ENCODE measurements around the gene TAS2R60. TPM values are rescaled to one million over a fixed set of nuclear protein-coding genes. Genes with fewer than 3 reads are reported as not detected.

TAS2R60 gene
- polyA plus RNA-seq, 1 donor from 2014 or later = not detected

DNA sequence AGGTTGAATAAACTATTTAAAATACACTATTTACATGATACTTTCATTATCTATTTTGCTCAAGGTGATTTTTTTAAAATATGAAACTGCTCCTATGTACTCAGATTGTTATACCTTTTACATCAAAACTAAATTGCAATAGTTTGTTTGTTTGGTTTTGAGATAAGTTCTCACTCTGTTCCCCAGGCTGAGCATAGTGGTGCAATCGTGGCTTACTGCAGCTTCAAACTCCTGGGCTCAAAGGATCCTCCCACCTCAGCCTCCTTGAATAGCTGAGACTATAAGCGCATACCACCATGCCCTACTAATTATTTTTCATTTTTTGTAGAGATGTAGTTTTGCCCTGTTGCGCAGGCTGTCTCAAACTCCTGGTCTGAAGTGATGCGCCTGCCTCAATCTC lies 12.7 kb downstream of the TAS2R60 start:
- Histone ChIP-seq H3K9ac (ENCODE audit: low read length) (no peak overlapping the region), H3K27ac (ENCODE audit: low read length) (no peak overlapping the region), H3K4me2 (ENCODE audit: low read length) (no peak overlapping the region), H3K9me2 (ENCODE audit: insufficient read depth, low read length) (no peaks in the 10 kb centered on the region), H3F3A (ENCODE audit: insufficient read depth, low read length, poor library complexity, severe bottlenecking) (no peaks in the 10 kb centered on the region), H3K36me3 (ENCODE audit: insufficient read depth, low read length) (no peaks in the 10 kb centered on the region), H4K20me1 (ENCODE audit: insufficient read depth) (no peaks in the 10 kb centered on the region), H2AFZ (ENCODE audit: low read depth, low read length) (no peak overlapping the region), H3K9me3 (ENCODE audit: low read length) (no peaks in the 10 kb centered on the region), H3K27me3 (ENCODE audit: insufficient read depth, low read depth, low read length) (no peaks in the 10 kb centered on the region), H3K4me3 (ENCODE audit: low read length) (no peak overlapping the region), H3K79me2 (replicated peaks; ENCODE audit: insufficient read depth, low read length) (no peaks in the 10 kb centered on the region)
- TF ChIP-seq, protein P1, sequence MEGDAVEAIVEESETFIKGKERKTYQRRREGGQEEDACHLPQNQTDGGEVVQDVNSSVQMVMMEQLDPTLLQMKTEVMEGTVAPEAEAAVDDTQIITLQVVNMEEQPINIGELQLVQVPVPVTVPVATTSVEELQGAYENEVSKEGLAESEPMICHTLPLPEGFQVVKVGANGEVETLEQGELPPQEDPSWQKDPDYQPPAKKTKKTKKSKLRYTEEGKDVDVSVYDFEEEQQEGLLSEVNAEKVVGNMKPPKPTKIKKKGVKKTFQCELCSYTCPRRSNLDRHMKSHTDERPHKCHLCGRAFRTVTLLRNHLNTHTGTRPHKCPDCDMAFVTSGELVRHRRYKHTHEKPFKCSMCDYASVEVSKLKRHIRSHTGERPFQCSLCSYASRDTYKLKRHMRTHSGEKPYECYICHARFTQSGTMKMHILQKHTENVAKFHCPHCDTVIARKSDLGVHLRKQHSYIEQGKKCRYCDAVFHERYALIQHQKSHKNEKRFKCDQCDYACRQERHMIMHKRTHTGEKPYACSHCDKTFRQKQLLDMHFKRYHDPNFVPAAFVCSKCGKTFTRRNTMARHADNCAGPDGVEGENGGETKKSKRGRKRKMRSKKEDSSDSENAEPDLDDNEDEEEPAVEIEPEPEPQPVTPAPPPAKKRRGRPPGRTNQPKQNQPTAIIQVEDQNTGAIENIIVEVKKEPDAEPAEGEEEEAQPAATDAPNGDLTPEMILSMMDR (IDR thresholded peaks at IDR 0.05; ENCODE audit: poor library complexity, severe bottlenecking) = no peak
- TF ChIP-seq TAF1 (IDR thresholded peaks at IDR 0.05; ENCODE audit: low read depth) (no peak), SMC3 (conservative IDR thresholded peaks at IDR 0.05; ENCODE audit: poor library complexity) (no peak), POLR2AphosphoS5 (IDR thresholded peaks at IDR 0.05) (no peak), EZH2 (IDR thresholded peaks at IDR 0.05; ENCODE audit: borderline replicate concordance, insufficient read depth, low read length, poor library complexity, severe bottlenecking) (no peak), RAD21 (conservative IDR thresholded peaks at IDR 0.05) (no peak), MXI1 (conservative IDR thresholded peaks at IDR 0.05; ENCODE audit: poor library complexity, severe bottlenecking) (no peak), EP300 (conservative IDR thresholded peaks at IDR 0.05; ENCODE audit: poor library complexity, severe bottlenecking) (no peak)
- TF ChIP-seq, protein P2, sequence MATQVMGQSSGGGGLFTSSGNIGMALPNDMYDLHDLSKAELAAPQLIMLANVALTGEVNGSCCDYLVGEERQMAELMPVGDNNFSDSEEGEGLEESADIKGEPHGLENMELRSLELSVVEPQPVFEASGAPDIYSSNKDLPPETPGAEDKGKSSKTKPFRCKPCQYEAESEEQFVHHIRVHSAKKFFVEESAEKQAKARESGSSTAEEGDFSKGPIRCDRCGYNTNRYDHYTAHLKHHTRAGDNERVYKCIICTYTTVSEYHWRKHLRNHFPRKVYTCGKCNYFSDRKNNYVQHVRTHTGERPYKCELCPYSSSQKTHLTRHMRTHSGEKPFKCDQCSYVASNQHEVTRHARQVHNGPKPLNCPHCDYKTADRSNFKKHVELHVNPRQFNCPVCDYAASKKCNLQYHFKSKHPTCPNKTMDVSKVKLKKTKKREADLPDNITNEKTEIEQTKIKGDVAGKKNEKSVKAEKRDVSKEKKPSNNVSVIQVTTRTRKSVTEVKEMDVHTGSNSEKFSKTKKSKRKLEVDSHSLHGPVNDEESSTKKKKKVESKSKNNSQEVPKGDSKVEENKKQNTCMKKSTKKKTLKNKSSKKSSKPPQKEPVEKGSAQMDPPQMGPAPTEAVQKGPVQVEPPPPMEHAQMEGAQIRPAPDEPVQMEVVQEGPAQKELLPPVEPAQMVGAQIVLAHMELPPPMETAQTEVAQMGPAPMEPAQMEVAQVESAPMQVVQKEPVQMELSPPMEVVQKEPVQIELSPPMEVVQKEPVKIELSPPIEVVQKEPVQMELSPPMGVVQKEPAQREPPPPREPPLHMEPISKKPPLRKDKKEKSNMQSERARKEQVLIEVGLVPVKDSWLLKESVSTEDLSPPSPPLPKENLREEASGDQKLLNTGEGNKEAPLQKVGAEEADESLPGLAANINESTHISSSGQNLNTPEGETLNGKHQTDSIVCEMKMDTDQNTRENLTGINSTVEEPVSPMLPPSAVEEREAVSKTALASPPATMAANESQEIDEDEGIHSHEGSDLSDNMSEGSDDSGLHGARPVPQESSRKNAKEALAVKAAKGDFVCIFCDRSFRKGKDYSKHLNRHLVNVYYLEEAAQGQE (IDR thresholded peaks at IDR 0.05; ENCODE audit: borderline replicate concordance) = no peak

DNA sequence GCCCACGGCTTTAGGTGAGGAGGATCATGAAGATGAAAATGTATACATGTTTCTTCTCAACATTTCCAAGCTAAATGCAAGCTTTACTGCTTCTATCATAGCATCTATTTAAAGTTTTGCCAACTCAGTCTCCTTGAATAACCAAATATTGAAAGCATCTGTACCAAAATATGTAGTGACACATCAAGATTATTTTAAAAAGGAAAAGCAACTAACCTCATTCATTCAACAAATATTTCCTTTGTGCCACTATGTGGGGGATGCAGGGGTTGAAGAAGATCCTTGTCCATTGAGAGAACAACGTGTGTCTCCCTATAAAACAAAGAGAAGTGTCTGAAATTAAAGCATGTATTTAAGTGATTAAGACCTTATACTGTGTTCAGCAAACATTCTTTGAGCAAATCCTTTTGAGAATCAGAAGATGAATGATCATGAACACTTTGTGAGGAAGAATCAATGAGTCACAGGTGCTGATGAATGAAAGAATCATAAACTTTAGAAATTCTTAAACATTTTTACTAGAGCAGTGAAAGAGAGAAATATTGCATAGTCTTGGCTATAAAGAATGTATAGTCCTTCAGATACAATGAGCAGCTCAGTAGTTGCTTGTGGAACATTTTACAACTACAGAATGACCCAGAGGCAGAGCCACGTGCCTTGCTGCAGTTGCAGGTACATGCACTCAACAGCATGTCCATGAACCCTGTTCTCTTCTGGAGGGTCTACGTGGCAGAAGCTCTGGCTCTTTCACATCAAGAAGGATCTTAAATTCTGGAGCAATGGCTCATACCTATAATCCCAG lies 13.9 kb downstream of the TAS2R60 start:
- no peak overlapping the region for H3K9ac ChIP-seq (ENCODE audit: low read length)
- H2AFZ ChIP-seq (ENCODE audit: low read depth, low read length) = no peak overlapping the region

More for the DNA sequence above, 13.9 kb downstream of the TAS2R60 start:
- Histone ChIP-seq H3K9me2 (ENCODE audit: insufficient read depth, low read length) (no peaks in the 10 kb centered on the region), H3K27ac (ENCODE audit: low read length) (no peak overlapping the region), H3K4me2 (ENCODE audit: low read length) (no peak overlapping the region), H4K20me1 (ENCODE audit: insufficient read depth) (no peaks in the 10 kb centered on the region), H3K36me3 (ENCODE audit: insufficient read depth, low read length) (no peaks in the 10 kb centered on the region), H3K27me3 (ENCODE audit: insufficient read depth, low read depth, low read length) (no peaks in the 10 kb centered on the region), H3K9me3 (ENCODE audit: low read length) (no peaks in the 10 kb centered on the region), H3K79me2 (replicated peaks; ENCODE audit: insufficient read depth, low read length) (no peaks in the 10 kb centered on the region), H3F3A (ENCODE audit: insufficient read depth, low read length, poor library complexity, severe bottlenecking) (no peaks in the 10 kb centered on the region), H3K4me3 (ENCODE audit: low read length) (no peak overlapping the region)
- TF ChIP-seq, protein P2 (IDR thresholded peaks at IDR 0.05; ENCODE audit: borderline replicate concordance) = no peak
- no peak for TF ChIP-seq RAD21 (conservative IDR thresholded peaks at IDR 0.05)
- no peak for TF ChIP-seq EZH2 (IDR thresholded peaks at IDR 0.05; ENCODE audit: borderline replicate concordance, insufficient read depth, low read length, poor library complexity, severe bottlenecking)
- TF ChIP-seq EP300 (conservative IDR thresholded peaks at IDR 0.05; ENCODE audit: poor library complexity, severe bottlenecking) = no peak
- no peak for TF ChIP-seq SMC3 (conservative IDR thresholded peaks at IDR 0.05; ENCODE audit: poor library complexity)
- TF ChIP-seq TAF1 (IDR thresholded peaks at IDR 0.05; ENCODE audit: low read depth) = no peak
- TF ChIP-seq POLR2AphosphoS5 (IDR thresholded peaks at IDR 0.05) = no peak
- TF ChIP-seq, protein P1 (IDR thresholded peaks at IDR 0.05; ENCODE audit: poor library complexity, severe bottlenecking) = no peak
